ENCODE measurements around the gene SCEL. TPM values are rescaled to one million over a fixed set of nuclear protein-coding genes. Genes with fewer than 3 reads are reported as not detected.
"Not testable (repeated sequence)": the region's sequence is repeated elsewhere in the genome, so short reads cannot be mapped to it uniquely, and the experiment has no call there.

SCEL gene
- total RNA-seq, 2 experiments from 2014 or later: not detected

DNA sequence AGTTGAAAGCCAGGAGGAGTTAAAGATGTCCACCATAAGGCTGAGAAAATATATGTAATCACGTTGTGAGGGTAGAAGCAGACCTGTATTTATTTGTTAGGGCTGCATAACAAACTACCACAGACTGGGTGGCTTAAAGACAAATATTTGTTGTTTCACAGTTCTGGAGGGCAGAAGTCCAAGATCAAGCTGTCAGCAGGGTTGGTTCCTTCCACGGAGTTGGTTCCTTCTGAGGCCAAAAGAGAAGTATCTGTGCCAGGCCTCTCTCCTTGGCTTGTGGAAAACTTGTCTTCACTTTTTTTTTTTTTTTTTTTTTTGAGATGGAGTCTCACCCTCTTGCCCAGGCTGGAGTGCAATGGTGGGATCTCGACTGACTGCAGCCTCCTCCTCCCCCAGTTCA lies 88.3 kb downstream of the SCEL start:
- ChIA-PET CTCF (interaction anchor here (1.2 kb wide), 1 partner anchor 30 kb away, joined by 3 read pairs; no protein-coding TSS in a partner anchor), POLR2A (no interaction called here)
- intact Hi-C loops (cut with micrococcal nuclease): no loop called here

DNA sequence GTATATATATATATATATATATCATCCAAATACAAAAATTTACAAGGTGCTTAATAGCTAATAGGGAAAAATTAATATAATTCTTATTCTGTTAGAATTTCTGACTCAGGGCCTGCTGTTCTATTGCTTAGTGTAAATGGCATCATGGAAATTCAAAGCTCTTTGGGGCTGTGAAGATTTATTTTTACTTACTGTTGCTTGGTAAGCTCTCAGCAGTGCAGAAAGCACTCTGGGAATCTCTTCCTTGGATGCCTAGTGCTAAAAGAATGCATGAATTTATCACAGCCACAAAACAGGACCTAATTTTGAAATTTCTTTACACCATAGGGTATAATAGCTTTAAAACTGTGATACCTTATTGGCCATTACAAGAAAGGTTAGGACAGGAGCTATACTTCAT lies 92.7 kb downstream of the SCEL start:
- H3K27me3 Mint-ChIP-seq: peaks cover 7% of the 10 kb centered on the region

More for the DNA sequence above, 88.3 kb downstream of the SCEL start:
- TF ChIP-seq, protein P1, sequence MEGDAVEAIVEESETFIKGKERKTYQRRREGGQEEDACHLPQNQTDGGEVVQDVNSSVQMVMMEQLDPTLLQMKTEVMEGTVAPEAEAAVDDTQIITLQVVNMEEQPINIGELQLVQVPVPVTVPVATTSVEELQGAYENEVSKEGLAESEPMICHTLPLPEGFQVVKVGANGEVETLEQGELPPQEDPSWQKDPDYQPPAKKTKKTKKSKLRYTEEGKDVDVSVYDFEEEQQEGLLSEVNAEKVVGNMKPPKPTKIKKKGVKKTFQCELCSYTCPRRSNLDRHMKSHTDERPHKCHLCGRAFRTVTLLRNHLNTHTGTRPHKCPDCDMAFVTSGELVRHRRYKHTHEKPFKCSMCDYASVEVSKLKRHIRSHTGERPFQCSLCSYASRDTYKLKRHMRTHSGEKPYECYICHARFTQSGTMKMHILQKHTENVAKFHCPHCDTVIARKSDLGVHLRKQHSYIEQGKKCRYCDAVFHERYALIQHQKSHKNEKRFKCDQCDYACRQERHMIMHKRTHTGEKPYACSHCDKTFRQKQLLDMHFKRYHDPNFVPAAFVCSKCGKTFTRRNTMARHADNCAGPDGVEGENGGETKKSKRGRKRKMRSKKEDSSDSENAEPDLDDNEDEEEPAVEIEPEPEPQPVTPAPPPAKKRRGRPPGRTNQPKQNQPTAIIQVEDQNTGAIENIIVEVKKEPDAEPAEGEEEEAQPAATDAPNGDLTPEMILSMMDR (IDR thresholded peaks at IDR 0.05): no peak
- Mint-ChIP-seq H3K27me3 (peaks cover 13% of the 10 kb centered on the region), H3K4me3 (no peak overlapping the region), H3K36me3 (ENCODE audit: low read depth) (no peaks in the 10 kb centered on the region), H3K4me1 (ENCODE audit: low read depth) (no peaks in the 10 kb centered on the region), H3K9me3 (no peaks in the 10 kb centered on the region), H3K27ac (no peak overlapping the region)
- DNase-seq (no peak), ATAC-seq (no peak)

DNA sequence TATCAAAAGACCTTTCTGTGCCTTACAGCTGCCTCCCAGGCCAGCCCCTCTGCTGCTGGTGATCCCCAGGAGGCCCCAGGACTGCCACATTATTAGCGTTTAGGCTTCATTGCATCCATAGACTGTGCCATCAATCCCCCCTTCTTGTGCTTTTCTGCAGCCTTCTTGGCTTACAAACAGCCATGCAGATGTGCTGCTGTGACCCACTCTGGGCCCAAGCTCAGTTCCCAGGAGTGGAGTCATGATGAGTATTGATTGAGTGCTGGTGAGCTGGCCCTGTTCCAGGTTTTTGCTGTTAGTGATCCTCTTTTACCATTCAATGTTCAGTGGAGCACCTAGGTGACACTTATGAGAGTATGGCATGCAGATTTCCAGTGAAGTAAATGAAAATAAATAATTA lies 102.1 kb downstream of the SCEL start:
- CTCF ChIA-PET: no interaction called here
- no peaks in the 10 kb centered on the region for H3K36me3 Mint-ChIP-seq (ENCODE audit: low read depth)
- intact Hi-C loops (cut with micrococcal nuclease): no loop called here

More for the DNA sequence above, 92.7 kb downstream of the SCEL start:
- Mint-ChIP-seq H3K27ac (no peak overlapping the region), H3K36me3 (ENCODE audit: low read depth) (no peaks in the 10 kb centered on the region), H3K9me3 (no peaks in the 10 kb centered on the region), H3K4me1 (ENCODE audit: low read depth) (no peaks in the 10 kb centered on the region), H3K4me3 (no peak overlapping the region)
- DNase-seq (no peak), ATAC-seq (no peak)
- intact Hi-C loops (cut with micrococcal nuclease): no loop called here
- TF ChIP-seq, protein P1 (IDR thresholded peaks at IDR 0.05): no peak
- ChIA-PET POLR2A (interaction anchor here (1.0 kb wide), 1 partner anchor 19 kb away, joined by 4 read pairs; no protein-coding TSS in a partner anchor), CTCF (interaction anchor here (0.8 to 1.8 kb wide), 3 partner anchors 23 to 125 kb away, joined by 3 to 9 read pairs (median 3); no protein-coding TSS in a partner anchor)

DNA sequence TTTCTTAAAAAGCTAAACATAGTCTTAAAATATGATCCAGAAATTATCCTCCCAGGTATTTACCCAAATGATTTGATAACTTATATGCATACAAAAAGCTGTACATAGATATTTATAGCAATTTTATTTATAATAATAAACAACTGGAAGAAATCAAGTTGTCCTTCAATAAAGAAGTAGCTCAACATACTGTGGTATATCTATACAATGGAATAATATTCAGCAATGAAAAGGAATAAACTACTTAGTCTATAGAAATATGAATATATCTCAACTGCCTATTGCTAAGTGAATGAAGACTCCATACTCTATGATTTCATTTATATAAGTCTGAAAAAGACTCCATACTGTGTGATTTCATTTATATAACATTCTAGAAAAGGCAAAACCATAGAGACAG lies 114.9 kb downstream of the SCEL start:
- ATAC-seq (no peak), DNase-seq (no peak)
- H3K27me3 Mint-ChIP-seq: peaks cover 2% of the 10 kb centered on the region
- H3K9me3 Mint-ChIP-seq: peaks cover 2% of the 10 kb centered on the region
- H3K4me3 Mint-ChIP-seq: no peak overlapping the region
- H3K36me3 Mint-ChIP-seq (ENCODE audit: low read depth): peaks cover 1% of the 10 kb centered on the region
- ChIA-PET POLR2A (no interaction called here), CTCF (no interaction called here)
- H3K4me1 Mint-ChIP-seq (ENCODE audit: low read depth): no peaks in the 10 kb centered on the region
- intact Hi-C loops (cut with micrococcal nuclease): no loop called here
- H3K27ac Mint-ChIP-seq: no peak overlapping the region
- TF ChIP-seq, protein P1 (IDR thresholded peaks at IDR 0.05): no peak

More for the DNA sequence above, 102.1 kb downstream of the SCEL start:
- DNase-seq (no peak), ATAC-seq (no peak)
- no peaks in the 10 kb centered on the region for H3K4me1 Mint-ChIP-seq (ENCODE audit: low read depth)
- TF ChIP-seq, protein P1 (IDR thresholded peaks at IDR 0.05): no peak
- POLR2A ChIA-PET: no interaction called here
- H3K9me3 Mint-ChIP-seq: no peaks in the 10 kb centered on the region
- no peak overlapping the region for H3K4me3 Mint-ChIP-seq
- H3K27me3 Mint-ChIP-seq: peaks cover 2% of the 10 kb centered on the region
- no peak overlapping the region for H3K27ac Mint-ChIP-seq

DNA sequence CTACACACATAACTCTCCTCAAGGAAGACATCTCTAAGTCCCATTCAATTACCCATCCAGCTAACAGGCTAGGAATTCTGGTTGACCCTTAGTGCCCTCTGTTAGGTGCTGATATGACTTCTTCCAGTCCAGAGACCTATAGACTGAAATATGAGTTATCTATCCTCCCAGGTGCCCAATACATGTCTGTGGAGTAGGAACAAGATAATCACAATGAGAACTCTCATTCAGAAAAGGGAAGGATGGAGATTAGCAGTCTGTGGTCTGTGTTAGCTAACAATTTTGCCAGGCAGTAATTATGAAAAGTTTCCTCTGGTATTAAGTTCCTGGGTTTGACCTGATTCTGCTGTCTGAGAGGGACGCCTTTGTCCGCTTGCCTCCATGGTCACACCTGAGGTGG lies 117.8 kb downstream of the SCEL start:
- Mint-ChIP-seq H3K4me1 (ENCODE audit: low read depth) (no peaks in the 10 kb centered on the region), H3K36me3 (ENCODE audit: low read depth) (peaks cover 1% of the 10 kb centered on the region), H3K9me3 (peaks cover 2% of the 10 kb centered on the region), H3K4me3 (no peak overlapping the region), H3K27ac (no peak overlapping the region), H3K27me3 (peaks cover 2% of the 10 kb centered on the region)
- ATAC-seq: no peak
- DNase-seq: no peak
- intact Hi-C loops (cut with micrococcal nuclease): no loop called here
- ChIA-PET CTCF (interaction anchor here (1.0 kb wide), 1 partner anchor 60 kb away, joined by 3 read pairs; no protein-coding TSS in a partner anchor), POLR2A (no interaction called here)
- TF ChIP-seq, protein P1 (IDR thresholded peaks at IDR 0.05): no peak

DNA sequence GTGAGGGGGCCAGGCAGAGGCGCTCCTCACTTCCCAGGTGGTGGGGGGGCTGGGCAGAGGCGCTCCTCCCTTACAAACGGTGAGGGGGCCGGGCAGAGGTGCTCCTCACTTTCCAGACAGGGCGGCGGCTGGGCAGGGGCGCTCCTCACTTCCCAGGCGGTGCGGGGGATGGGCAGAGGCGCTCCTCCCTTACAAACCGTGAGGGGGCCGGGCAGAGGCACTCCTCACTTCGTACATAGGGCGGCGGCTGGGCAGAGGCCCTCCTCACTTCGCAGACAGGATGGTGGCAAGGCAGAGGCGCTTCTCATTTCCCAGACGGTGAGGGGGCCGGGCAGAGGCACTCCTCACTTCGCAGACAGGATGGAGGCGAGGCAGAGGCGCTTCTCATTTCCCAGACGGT lies 124.5 kb downstream of the SCEL start:
- H3K27me3 Mint-ChIP-seq; intact Hi-C loops (cut with micrococcal nuclease): not testable (repeated sequence)

More for the DNA sequence above, 124.5 kb downstream of the SCEL start:
- H3K36me3 Mint-ChIP-seq (ENCODE audit: low read depth); CTCF ChIA-PET; H3K9me3 Mint-ChIP-seq; ATAC-seq; DNase-seq; H3K4me3 Mint-ChIP-seq; H3K27ac Mint-ChIP-seq; H3K4me1 Mint-ChIP-seq (ENCODE audit: low read depth); POLR2A ChIA-PET: not testable (repeated sequence)

Data from activated CD8-positive, alpha-beta T cell treated with anti-CD3 and anti-CD28 coated beads for 36 hours (primary cell).